Right atrium auricular region (tissue), 2 donors: ENCODE results near the gene ODAD4. TPM values are rescaled to one million over a fixed set of nuclear protein-coding genes. Genes with fewer than 3 reads are reported as not detected.

Experiments used
- DNase-seq: peaks from one replicate; pipeline ENCODE4 v3.0.0-alpha.2; 2019; ENCODE audit warnings: low spot score
- H3K27ac ChIP-seq, 2 donors: fragments of 200-600 bp; sonication (generic); 1 replicate in 1 of 2; 2 replicates in 1 of 2; pipeline ENCODE4 v1.5.1; 2016 to 2019
- H3K27me3 ChIP-seq, 2 donors: fragments of 200-600 bp; sonication (generic); one replicate each; pipeline versions ENCODE4 v1.5.1 to v1.6.0; 2017 to 2019
- H3K36me3 ChIP-seq: fragments of 200-600 bp; sonication (generic); one replicate; pipeline ENCODE4 v1.5.1; 2016
- H3K4me1 ChIP-seq, 2 donors: fragments of 200-600 bp; sonication (generic); one replicate each; pipeline versions ENCODE4 v1.5.1 to v1.6.0; 2017 to 2019
- H3K4me3 ChIP-seq, 2 donors: fragments of 200-600 bp; sonication (generic); 1 replicate in 1 of 2; 2 replicates in 1 of 2; pipeline ENCODE4 v1.5.1; 2017 to 2019; ENCODE audit warnings: mild to moderate bottlenecking in 1 of 2, moderate library complexity in 1 of 2
- H3K9me3 ChIP-seq, 2 donors: fragments of 200-600 bp; sonication (generic); one replicate each; pipeline ENCODE4 v1.5.1; 2019
- total RNA-seq, 2 donors: library from RNA; depleted of rRNA; stranded (reverse); fragments of >200 nt; gene quantifications; one replicate each; pipeline ENCODE4 v1.1.0, GENCODE V29; 2016
- TF ChIP-seq, protein P1 (sequence below), 2 donors: fragments of 200-600 bp; sonication (generic); IDR thresholded peaks; one replicate each; pipeline ENCODE4 v1.5.1; 2019; ENCODE audit warnings: antibody characterized with exemption in 2 of 2

The ODAD4 gene
- total RNA-seq, 2 donors from 2014 or later = 0.43 to 0.56 TPM

DNA sequence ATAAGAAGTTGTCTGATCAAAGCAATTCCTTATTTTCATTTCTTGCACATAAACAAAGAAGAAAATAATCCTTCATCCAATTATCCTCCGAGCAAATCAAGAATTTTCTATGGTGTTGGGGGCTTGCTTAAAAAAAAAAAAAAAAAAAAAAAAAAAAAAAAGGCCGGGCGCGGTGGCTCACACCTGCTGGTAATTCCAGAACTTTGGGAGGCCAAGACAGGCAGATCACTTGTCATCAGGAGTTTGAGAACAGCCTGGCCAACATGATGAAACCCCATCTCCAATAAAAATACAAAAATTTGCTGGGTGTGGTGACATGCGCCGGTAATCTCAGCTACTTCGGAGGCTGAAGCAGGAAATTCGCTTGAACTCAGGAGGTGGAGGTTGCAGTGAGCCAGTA lies 55.5 kb downstream of the ODAD4 start:
- peaks cover 90% of the 10 kb centered on the region for H3K36me3 ChIP-seq

DNA sequence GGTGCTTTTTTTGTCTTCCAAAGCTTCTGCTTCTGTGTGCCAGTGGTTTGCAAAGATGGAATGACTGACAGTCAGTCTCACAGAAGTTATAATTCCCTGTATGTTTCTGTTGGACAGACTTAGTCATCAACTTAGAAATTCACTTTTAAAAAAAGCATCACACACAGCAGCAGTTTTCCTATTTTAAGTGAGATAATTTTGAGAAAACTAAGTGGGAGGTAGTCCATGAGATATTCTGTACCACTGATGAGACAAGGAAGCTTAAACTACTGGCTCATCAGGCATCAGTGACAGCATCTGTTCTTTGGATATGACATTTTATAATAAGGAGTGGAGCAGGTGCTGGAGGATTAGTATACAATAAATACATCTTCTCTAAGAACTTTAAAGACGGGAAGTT lies 56.2 kb downstream of the ODAD4 start:
- no peak for DNase-seq
- Histone ChIP-seq H3K4me3 (no peak overlapping the region), H3K9me3 (no peaks in the 10 kb centered on the region), H3K4me1 (no peaks in the 10 kb centered on the region), H3K27ac (no peak overlapping the region), H3K36me3 (peaks cover 89% of the 10 kb centered on the region), H3K27me3 (no peaks in the 10 kb centered on the region)
- TF ChIP-seq, protein P1, sequence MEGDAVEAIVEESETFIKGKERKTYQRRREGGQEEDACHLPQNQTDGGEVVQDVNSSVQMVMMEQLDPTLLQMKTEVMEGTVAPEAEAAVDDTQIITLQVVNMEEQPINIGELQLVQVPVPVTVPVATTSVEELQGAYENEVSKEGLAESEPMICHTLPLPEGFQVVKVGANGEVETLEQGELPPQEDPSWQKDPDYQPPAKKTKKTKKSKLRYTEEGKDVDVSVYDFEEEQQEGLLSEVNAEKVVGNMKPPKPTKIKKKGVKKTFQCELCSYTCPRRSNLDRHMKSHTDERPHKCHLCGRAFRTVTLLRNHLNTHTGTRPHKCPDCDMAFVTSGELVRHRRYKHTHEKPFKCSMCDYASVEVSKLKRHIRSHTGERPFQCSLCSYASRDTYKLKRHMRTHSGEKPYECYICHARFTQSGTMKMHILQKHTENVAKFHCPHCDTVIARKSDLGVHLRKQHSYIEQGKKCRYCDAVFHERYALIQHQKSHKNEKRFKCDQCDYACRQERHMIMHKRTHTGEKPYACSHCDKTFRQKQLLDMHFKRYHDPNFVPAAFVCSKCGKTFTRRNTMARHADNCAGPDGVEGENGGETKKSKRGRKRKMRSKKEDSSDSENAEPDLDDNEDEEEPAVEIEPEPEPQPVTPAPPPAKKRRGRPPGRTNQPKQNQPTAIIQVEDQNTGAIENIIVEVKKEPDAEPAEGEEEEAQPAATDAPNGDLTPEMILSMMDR (IDR thresholded peaks at IDR 0.05) = no peak

More for the DNA sequence above, 55.5 kb downstream of the ODAD4 start:
- Histone ChIP-seq H3K4me1 (no peaks in the 10 kb centered on the region), H3K27ac (no peak overlapping the region), H3K9me3 (no peaks in the 10 kb centered on the region), H3K4me3 (no peak overlapping the region), H3K27me3 (no peaks in the 10 kb centered on the region)
- DNase-seq = no peak
- TF ChIP-seq, protein P1 (IDR thresholded peaks at IDR 0.05) = no peak

- H3K9me3 ChIP-seq = no peaks in the 10 kb centered on the region
- no peak for DNase-seq
- TF ChIP-seq, protein P1 (IDR thresholded peaks at IDR 0.05) = no peak
- H3K27me3 ChIP-seq = no peaks in the 10 kb centered on the region
- no peak overlapping the region for H3K27ac ChIP-seq
- peaks cover 89% of the 10 kb centered on the region for H3K36me3 ChIP-seq
- no peaks in the 10 kb centered on the region for H3K4me1 ChIP-seq
- H3K4me3 ChIP-seq = no peak overlapping the region
Measured at GRCh38 chr17:41987642-41988041, 57.2 kb downstream of the ODAD4 start.

DNA sequence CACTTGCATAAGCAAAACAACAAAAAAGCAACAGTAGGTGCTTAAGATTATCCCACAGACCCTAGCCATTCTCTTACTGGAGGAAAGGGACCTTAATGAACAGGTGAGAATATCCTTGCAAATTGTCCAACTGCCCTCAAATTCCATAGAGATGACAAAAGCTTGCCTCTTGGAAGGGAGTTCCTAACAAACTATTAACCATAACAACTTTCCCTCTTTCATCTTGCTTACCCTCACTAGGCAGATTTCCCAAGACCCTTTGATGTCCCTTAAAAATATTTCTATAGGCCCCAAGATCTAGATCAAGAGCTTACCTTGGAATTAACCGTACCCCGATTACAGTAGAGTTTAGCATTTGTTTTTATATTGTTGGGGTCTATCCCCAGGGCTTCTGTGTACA lies 58.0 kb downstream of the ODAD4 start:
- Histone ChIP-seq H3K27ac (no peak overlapping the region), H3K9me3 (no peaks in the 10 kb centered on the region), H3K36me3 (peaks cover 89% of the 10 kb centered on the region), H3K4me1 (no peaks in the 10 kb centered on the region), H3K4me3 (no peak overlapping the region), H3K27me3 (no peaks in the 10 kb centered on the region)
- DNase-seq = no peak
- TF ChIP-seq, protein P1 (IDR thresholded peaks at IDR 0.05) = no peak

GRCh38 chr17:41989702-41990419 lies 59.4 kb downstream of the ODAD4 start:
- Histone ChIP-seq H3K27me3 (no peaks in the 10 kb centered on the region), H3K9me3 (no peaks in the 10 kb centered on the region), H3K36me3 (peaks cover 99% of the 10 kb centered on the region), H3K27ac (no peak overlapping the region), H3K4me1 (no peaks in the 10 kb centered on the region), H3K4me3 (no peak overlapping the region)
- DNase-seq = no peak
- TF ChIP-seq, protein P1 (IDR thresholded peaks at IDR 0.05) = no peak

DNA sequence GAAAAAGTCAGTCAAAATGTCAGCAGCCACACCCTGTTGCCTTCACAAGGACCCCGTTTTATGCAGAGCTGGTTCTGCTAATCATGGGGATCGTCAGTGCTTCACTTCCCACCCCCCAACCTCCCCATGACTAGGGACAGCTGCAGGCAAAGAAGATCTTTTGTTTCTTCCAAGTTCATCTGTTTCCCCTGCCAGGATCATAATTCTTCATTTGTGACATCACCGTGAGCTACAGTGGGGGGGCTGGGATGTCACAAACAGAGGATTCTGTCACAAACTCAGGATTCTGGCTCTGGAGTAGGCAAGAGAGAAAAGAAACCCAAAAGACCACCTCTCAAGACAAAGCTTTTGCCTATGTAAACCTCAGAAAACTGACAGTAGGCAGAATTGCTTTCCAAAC lies 62.2 kb downstream of the ODAD4 start:
- no peak for DNase-seq
- Histone ChIP-seq H3K4me1 (no peaks in the 10 kb centered on the region), H3K9me3 (no peaks in the 10 kb centered on the region), H3K36me3 (peaks cover 99% of the 10 kb centered on the region), H3K4me3 (no peak overlapping the region), H3K27me3 (no peaks in the 10 kb centered on the region), H3K27ac (no peak overlapping the region)
- TF ChIP-seq, protein P1 (IDR thresholded peaks at IDR 0.05) = no peak
